OCI-LY1 (cell line): ENCODE measurements around the gene PTPRD.

Source experiments
- H2AFZ ChIP-seq: fragments of 200-600 bp; sonication (generic), shearing (Covaris generic); 2 replicates; pipeline ENCODE4 v1.6.0; 2014; ENCODE audit warnings: antibody characterized with exemption, mild to moderate bottlenecking, low read length
- H3F3A ChIP-seq: fragments of 200-600 bp; sonication (generic), shearing (Covaris generic); 2 replicates; pipeline ENCODE4 v1.6.0; 2014; ENCODE audit warnings: mild to moderate bottlenecking, antibody characterized with exemption, low read length, moderate library complexity; ENCODE audit not compliant: insufficient read depth
- H3K27ac ChIP-seq: fragments of 200-600 bp; sonication (generic); 2 replicates; pipeline ENCODE4 v1.5.1; 2014; ENCODE audit warnings: low read length, mixed run types, mild to moderate bottlenecking, low read depth; ENCODE audit not compliant: poor library complexity, severe bottlenecking
- H3K27me3 ChIP-seq: fragments of 200-600 bp; sonication (generic); 2 replicates; pipeline ENCODE4 v1.6.0; 2014; ENCODE audit warnings: antibody characterized with exemption, mild to moderate bottlenecking, low read length, moderate library complexity; ENCODE audit not compliant: insufficient read depth
- H3K36me3 ChIP-seq: fragments of 200-600 bp; sonication (generic); 2 replicates; pipeline ENCODE4 v1.6.1; 2014; ENCODE audit warnings: mild to moderate bottlenecking, antibody characterized with exemption, low read length, moderate library complexity, mixed read lengths; ENCODE audit not compliant: insufficient read depth
- H3K4me1 ChIP-seq: fragments of 200-600 bp; sonication (generic); 2 replicates; pipeline ENCODE4 v1.5.1; 2014; ENCODE audit warnings: mild to moderate bottlenecking, low read length, moderate library complexity; ENCODE audit not compliant: insufficient read depth, severe bottlenecking
- H3K4me2 ChIP-seq: fragments of 200-600 bp; sonication (generic), shearing (Covaris generic); 2 replicates; pipeline ENCODE4 v1.6.1; 2014; ENCODE audit warnings: low read length
- H3K4me3 ChIP-seq: fragments of 200-600 bp; sonication (generic); 2 replicates; pipeline ENCODE4 v1.5.1; 2014; ENCODE audit warnings: low read length, low read depth, mild to moderate bottlenecking, mixed read lengths; ENCODE audit not compliant: poor library complexity, severe bottlenecking
- H3K79me2 ChIP-seq: fragments of 200-600 bp; shearing (Covaris generic); 2 replicates; pipeline ENCODE4 v1.6.1; 2016; ENCODE audit warnings: mixed run types, low read length, mixed read lengths; ENCODE audit not compliant: insufficient read depth
- H3K9ac ChIP-seq: fragments of 200-600 bp; sonication (generic), shearing (Covaris generic); 2 replicates; pipeline ENCODE4 v1.6.1; 2014; ENCODE audit warnings: mild to moderate bottlenecking, low read length, mixed read lengths
- H3K9me2 ChIP-seq: fragments of 200-600 bp; sonication (generic), shearing (Covaris generic); 2 replicates; pipeline ENCODE4 v1.6.1; 2014; ENCODE audit warnings: low read depth, mild to moderate bottlenecking, low read length, mixed read lengths
- H3K9me3 ChIP-seq: fragments of 200-600 bp; shearing (Covaris generic); 2 replicates; pipeline ENCODE4 v1.6.1; 2014; ENCODE audit warnings: low read length, mixed read lengths
- H4K20me1 ChIP-seq: fragments of 200-600 bp; sonication (generic), shearing (Covaris generic); 2 replicates; pipeline ENCODE4 v1.6.0; 2016; ENCODE audit warnings: mild to moderate bottlenecking, low read length; ENCODE audit not compliant: insufficient read depth
- EZH2 ChIP-seq: fragments of 200-600 bp; sonication (generic), shearing (Covaris generic); IDR thresholded peaks from 2 replicates; pipeline ENCODE4 v1.8.0; 2017; ENCODE audit warnings: borderline replicate concordance, mixed run types, mild to moderate bottlenecking, antibody characterized with exemption, low read length, moderate library complexity, mixed read lengths
- TF ChIP-seq, protein P1 (sequence below): fragments of 200-600 bp; sonication (generic), shearing (Covaris generic); IDR thresholded peaks from 2 replicates; pipeline ENCODE4 v1.5.1; 2017; ENCODE audit warnings: mild to moderate bottlenecking, antibody characterized with exemption, low read length, moderate library complexity, mixed read lengths

The PTPRD gene

DNA sequence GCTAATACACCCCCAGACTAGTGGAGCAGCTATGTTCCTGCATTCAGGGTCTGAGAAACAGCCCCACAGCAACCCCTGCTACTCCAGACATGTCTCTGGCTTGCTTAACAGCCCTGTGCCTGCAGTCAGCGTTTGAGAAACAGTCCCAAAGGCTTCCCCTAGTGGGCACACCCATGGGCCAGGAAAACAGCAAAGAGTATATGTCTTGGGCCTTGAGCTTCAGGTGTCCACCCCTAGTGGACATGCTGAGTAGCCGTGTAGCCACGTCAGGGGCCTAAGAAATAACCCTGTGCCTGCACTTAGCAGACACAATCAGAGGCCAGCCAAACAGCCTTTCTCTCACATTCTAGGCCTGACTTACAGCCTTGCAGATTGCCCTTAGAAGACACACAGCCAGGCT lies 698.6 kb downstream of the PTPRD start:
- no peaks in the 10 kb centered on the region for H3K36me3 ChIP-seq
- H3K4me2 ChIP-seq, result no peak overlapping the region
- H3K27ac ChIP-seq, result no peak overlapping the region
- H2AFZ ChIP-seq, result no peak overlapping the region
- H3K9me3 ChIP-seq, result no peaks in the 10 kb centered on the region; the same call in 1 of the 2 replicates
- no peaks in the 10 kb centered on the region for H4K20me1 ChIP-seq
- H3K27me3 ChIP-seq, result no peaks in the 10 kb centered on the region
- no peak overlapping the region for H3K4me3 ChIP-seq
- H3K79me2 ChIP-seq, result no peaks in the 10 kb centered on the region
- peaks cover 10% of the 10 kb centered on the region for H3K4me1 ChIP-seq
- H3K9ac ChIP-seq, result no peak overlapping the region
- TF ChIP-seq, protein P1, sequence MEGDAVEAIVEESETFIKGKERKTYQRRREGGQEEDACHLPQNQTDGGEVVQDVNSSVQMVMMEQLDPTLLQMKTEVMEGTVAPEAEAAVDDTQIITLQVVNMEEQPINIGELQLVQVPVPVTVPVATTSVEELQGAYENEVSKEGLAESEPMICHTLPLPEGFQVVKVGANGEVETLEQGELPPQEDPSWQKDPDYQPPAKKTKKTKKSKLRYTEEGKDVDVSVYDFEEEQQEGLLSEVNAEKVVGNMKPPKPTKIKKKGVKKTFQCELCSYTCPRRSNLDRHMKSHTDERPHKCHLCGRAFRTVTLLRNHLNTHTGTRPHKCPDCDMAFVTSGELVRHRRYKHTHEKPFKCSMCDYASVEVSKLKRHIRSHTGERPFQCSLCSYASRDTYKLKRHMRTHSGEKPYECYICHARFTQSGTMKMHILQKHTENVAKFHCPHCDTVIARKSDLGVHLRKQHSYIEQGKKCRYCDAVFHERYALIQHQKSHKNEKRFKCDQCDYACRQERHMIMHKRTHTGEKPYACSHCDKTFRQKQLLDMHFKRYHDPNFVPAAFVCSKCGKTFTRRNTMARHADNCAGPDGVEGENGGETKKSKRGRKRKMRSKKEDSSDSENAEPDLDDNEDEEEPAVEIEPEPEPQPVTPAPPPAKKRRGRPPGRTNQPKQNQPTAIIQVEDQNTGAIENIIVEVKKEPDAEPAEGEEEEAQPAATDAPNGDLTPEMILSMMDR, result no peak; the same call in 1 of the 2 replicates
- TF ChIP-seq EZH2, result no peak
- H3K9me2 ChIP-seq, result no peaks in the 10 kb centered on the region
- H3F3A ChIP-seq, result no peaks in the 10 kb centered on the region

DNA sequence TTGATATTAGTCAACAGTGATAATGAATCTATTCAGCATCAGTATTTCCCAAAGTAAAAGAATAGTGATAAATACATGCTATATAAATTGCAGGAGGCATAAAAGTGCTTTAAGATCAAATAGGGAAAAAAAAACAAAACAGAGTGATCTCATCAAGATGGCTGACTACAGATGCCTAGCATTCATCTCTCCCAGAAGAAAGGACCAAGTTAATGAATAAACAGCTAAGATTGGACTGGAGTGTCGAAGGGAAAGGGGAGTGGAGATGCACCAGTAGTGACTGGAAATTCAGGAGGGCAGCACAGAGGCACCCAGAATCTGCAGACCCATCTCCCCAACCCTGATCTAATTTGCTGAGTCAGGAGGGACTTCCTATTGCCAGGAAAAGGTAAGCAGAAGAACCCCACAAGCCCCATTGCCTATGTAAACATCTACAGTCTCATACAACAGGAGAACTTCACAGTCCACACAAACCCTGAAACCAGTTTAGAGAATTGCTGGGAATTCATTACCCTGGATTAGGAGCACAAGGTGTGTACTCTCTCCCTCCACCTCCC lies 699.4 kb downstream of the PTPRD start:
- no peak overlapping the region for H3K4me2 ChIP-seq
- H3K9me2 ChIP-seq, result no peaks in the 10 kb centered on the region
- H3K4me3 ChIP-seq, result no peak overlapping the region
- H3K27me3 ChIP-seq, result no peaks in the 10 kb centered on the region
- H3K4me1 ChIP-seq, result peaks cover 10% of the 10 kb centered on the region
- H3K27ac ChIP-seq, result no peak overlapping the region
- peak overlapping the region; percentile 9; the same call in 1 of the 2 replicates for H2AFZ ChIP-seq
- no peaks in the 10 kb centered on the region for H4K20me1 ChIP-seq
- H3K9me3 ChIP-seq, result no peaks in the 10 kb centered on the region; the same call in 1 of the 2 replicates
- H3F3A ChIP-seq, result no peaks in the 10 kb centered on the region
- no peaks in the 10 kb centered on the region for H3K36me3 ChIP-seq
- H3K9ac ChIP-seq, result no peak overlapping the region
- H3K79me2 ChIP-seq, result no peaks in the 10 kb centered on the region
- no peak for TF ChIP-seq EZH2
- TF ChIP-seq, protein P1, result no peak

DNA sequence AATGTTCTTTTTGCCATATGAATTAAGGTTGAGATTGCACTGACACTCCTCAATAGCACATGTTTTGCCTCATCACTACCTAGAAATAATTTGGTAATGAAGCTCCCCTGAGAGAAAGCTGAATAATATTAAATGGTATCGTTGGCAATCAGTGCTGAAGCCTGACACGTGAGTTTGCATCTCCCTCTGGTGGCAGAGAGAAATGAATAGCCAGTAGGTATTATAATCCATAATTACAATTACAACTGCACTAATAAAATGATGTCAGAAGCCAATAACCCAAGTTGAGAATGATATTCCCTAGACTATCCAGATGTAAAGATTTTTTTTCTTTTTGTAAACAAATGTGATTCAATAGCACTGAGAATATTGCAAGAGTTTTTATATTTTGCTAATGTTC lies 700.3 kb downstream of the PTPRD start:
- Histone ChIP-seq H2AFZ (no peak overlapping the region), H3F3A (no peaks in the 10 kb centered on the region), H3K9me3 (no peaks in the 10 kb centered on the region; the same call in 1 of the 2 replicates), H3K9me2 (no peaks in the 10 kb centered on the region), H3K9ac (no peak overlapping the region), H3K36me3 (no peaks in the 10 kb centered on the region), H3K79me2 (no peaks in the 10 kb centered on the region), H3K4me2 (peak overlapping the region; percentile 26; the same call in 1 of the 2 replicates), H3K27ac (no peak overlapping the region), H3K4me3 (no peak overlapping the region), H3K27me3 (no peaks in the 10 kb centered on the region), H4K20me1 (no peaks in the 10 kb centered on the region), H3K4me1 (peaks cover 10% of the 10 kb centered on the region)
- TF ChIP-seq, protein P1, result peak; percentile 85
- TF ChIP-seq EZH2, result no peak
